Heart left ventricle (tissue), 16 donors: ENCODE data around the gene FN3K. TPM values are rescaled to one million over a fixed set of nuclear protein-coding genes. Genes with fewer than 3 reads are reported as not detected.

Experiments
- ATAC-seq, 4 donors: fragments of 200-7000 bp; cut with Tn5 transposase; one replicate each; pipeline ENCODE4 v1.9.1; 2020 to 2022; ENCODE audit warnings: moderate library complexity in 4 of 4, mild to moderate bottlenecking in 3 of 4, moderate number of reproducible peaks in 1 of 4
- DNase-seq, 5 donors: peaks; one replicate each; pipeline ENCODE4 v3.0.0-alpha.2; 2020
- H3K27ac ChIP-seq, 12 donors: fragments of 200-600 bp; sonication (generic) in 4 of 12; one replicate each; pipeline versions ENCODE4 v1.5.0 to v1.8.0; 2016 to 2022; ENCODE audit warnings: mild to moderate bottlenecking in 2 of 12
- H3K27me3 ChIP-seq, 9 donors: fragments of 200-600 bp; sonication (generic) in 2 of 9; one replicate each; pipeline versions ENCODE4 v1.5.1 to v1.8.0; 2016 to 2022; ENCODE audit warnings: mild to moderate bottlenecking in 3 of 9
- H3K36me3 ChIP-seq, 9 donors: fragments of 200-600 bp; sonication (generic) in 2 of 9; one replicate each; pipeline versions ENCODE4 v1.5.0 to v1.8.0; 2018 to 2022; ENCODE audit warnings: mild to moderate bottlenecking in 2 of 9
- H3K4me1 ChIP-seq, 12 donors: fragments of 200-600 bp; sonication (generic) in 4 of 12; one replicate each; pipeline versions ENCODE4 v1.5.0 to v1.8.0; 2016 to 2022; ENCODE audit warnings: mild to moderate bottlenecking in 3 of 12
- H3K4me3 ChIP-seq, 12 donors: fragments of 200-600 bp; sonication (generic) in 4 of 12; one replicate each; pipeline versions ENCODE4 v1.5.0 to v1.8.0; 2017 to 2022; ENCODE audit warnings: mild to moderate bottlenecking in 9 of 12, moderate library complexity in 4 of 12
- H3K9me3 ChIP-seq, 12 donors: fragments of 200-600 bp; sonication (generic) in 4 of 12; one replicate each; pipeline versions ENCODE4 v1.5.0 to v1.8.0; 2016 to 2022; ENCODE audit warnings: mild to moderate bottlenecking in 1 of 12
- POLR2A ChIP-seq, 2 donors: fragments of 450-650 bp; IDR thresholded peaks; one replicate each; pipeline ENCODE4 v1.6.1; 2017; ENCODE audit warnings: antibody characterized with exemption in 2 of 2, mild to moderate bottlenecking in 2 of 2, moderate library complexity in 2 of 2
- WGBS, 4 donors: extraction: QIAGEN DNeasy Blood & Tissue Kit in 2 of 4; methylation state at CpG; one replicate each; pipeline versions ENCODE4 v1.1.5 to v1.1.7; 2013 to 2018; 5-methylcytosine and 5-hydroxymethylcytosine counted together
- intact Hi-C, 10 donors: fragments of 100-400 bp; cut with DNase I; formaldehyde crosslinking; loops; one replicate each; pipeline versions ENCODE4 v1.11.1 to v1.14.2; 2022
- polyA plus RNA-seq, 2 donors: library from polyadenylated mRNA; stranded (reverse); fragments of 200-250 nt; gene quantifications; one replicate each; pipeline ENCODE4 v1.2.3, GENCODE V29; 2013
- total RNA-seq, 9 donors: library from RNA; depleted of rRNA in 2 of 9; stranded (reverse); fragments of >200 nt in 2 of 9; fragmentation: NEBNext Ultra II Directional in 3 of 9; extraction: Animal tissue kit (Norgen Biotek cat#: 25700) in 3 of 9; gene quantifications; one replicate each; pipeline versions ENCODE4 v1.1.0 to v1.2.4, GENCODE V29; 2016 to 2023
- TF ChIP-seq, protein P1 (sequence below), 12 donors: fragments of 200-600 bp; sonication (generic) in 4 of 12; IDR thresholded peaks; one replicate each; pipeline versions ENCODE4 v1.5.0 to v1.8.0; 2018 to 2022; ENCODE audit warnings: antibody characterized with exemption in 12 of 12, mild to moderate bottlenecking in 5 of 12
- donor health status: ischemic (EF 13 %, LVEDD 7.1; RV severe dilation, severe dysfunction).
- donor health status: healthy with polysubstance abuse.
- donor health status: DM: no; HTN: yes; CAD: no.
- donor health status: DM: no; HTN: no; CAD: no.
- donor health status: ischemic (EF 25% LVEDD 6.9; RV normal size, moderate dysfunction).
- donor health status: ischemic (EF 25% LVEDD 5.7; RV mildly dilated, moderate dysfunction).
- donor health status: healthy.
- donor health status: DM: yes; HTN: yes; CAD: no.
- donor health status: ischemic (EF 35%, LVEDD 5.7; RV mildly dilated, moderate dysfunction).
- donor health status: nonischemic (EF 11% LVEDD 7.7; RV severe dilation, severe dysfunction).
- donor health status: DM: yes; HTN: yes; CAD: no.
- donor health status: PGD.
- donor health status: ischemic (EF 29% LVEDD 5.4; RV normal size, mild dysfunction).
- donor health status: nonischemic (EF 23%, LVEDD 6.1; RV moderate dilation, normal function).

The FN3K gene
- total and polyA plus RNA-seq, 11 donors = 15.5 to 121 (median 69.4) TPM

DNA sequence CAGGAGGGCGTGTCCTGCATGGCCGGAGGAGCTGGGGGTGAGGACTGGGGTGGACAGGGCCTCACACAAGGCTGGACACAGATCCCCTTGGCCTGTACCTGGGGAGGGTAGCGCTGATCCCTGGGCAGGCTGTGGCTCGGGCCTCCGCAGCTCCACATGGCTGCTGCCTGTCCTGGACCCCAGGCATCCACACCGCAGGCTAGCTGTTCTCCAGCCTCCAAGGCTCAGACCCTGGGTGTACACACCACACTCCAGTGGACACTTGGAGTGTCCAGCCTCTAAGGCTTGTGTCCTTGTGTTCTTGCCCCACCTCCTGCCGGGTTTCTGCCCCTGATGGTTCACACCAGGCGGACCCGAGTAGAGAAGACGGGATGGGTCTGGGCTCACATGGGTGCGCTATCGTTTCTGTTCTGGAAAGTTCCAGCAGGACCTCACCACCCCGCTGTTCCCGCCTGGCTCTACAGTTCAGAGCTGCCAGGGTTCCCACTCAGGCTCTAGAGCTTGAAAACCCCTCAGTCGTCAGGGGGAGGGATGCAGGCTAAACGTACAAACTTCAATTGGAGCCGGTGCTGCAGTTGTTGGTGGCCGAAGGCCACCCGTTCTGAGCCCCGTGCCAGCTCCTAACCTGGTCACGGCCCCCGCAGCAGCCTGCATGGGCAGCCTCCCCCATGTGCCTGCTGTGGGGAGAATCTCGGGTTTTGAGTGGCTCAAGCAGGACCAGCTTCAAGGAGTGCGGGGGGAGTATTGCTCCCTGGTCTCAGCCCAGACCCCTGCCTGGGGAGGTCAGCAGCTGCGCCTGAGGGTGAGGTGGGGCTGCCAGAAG is 25.5 kb upstream of the FN3K start:
- H3K9me3 ChIP-seq = no peaks in the 10 kb centered on the region
- no peak for ATAC-seq
- no peak for DNase-seq
- 83 to 87% (median 86%) methylated on average over 22 to 25 of the region's 25 CpGs for WGBS, 4 donors
- H3K36me3 ChIP-seq = no peaks in the 10 kb centered on the region
- TF ChIP-seq, protein P1, sequence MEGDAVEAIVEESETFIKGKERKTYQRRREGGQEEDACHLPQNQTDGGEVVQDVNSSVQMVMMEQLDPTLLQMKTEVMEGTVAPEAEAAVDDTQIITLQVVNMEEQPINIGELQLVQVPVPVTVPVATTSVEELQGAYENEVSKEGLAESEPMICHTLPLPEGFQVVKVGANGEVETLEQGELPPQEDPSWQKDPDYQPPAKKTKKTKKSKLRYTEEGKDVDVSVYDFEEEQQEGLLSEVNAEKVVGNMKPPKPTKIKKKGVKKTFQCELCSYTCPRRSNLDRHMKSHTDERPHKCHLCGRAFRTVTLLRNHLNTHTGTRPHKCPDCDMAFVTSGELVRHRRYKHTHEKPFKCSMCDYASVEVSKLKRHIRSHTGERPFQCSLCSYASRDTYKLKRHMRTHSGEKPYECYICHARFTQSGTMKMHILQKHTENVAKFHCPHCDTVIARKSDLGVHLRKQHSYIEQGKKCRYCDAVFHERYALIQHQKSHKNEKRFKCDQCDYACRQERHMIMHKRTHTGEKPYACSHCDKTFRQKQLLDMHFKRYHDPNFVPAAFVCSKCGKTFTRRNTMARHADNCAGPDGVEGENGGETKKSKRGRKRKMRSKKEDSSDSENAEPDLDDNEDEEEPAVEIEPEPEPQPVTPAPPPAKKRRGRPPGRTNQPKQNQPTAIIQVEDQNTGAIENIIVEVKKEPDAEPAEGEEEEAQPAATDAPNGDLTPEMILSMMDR (IDR thresholded peaks at IDR 0.05) = no peak
- no peak for TF ChIP-seq POLR2A (IDR thresholded peaks at IDR 0.05)
- no peak overlapping the region for H3K27ac ChIP-seq
- no peaks in the 10 kb centered on the region for H3K4me1 ChIP-seq
- no peak overlapping the region for H3K4me3 ChIP-seq
- intact Hi-C loops = no loop called here
- peaks cover 0 to 3% (median 0%) of the 10 kb centered on the region in 9 donors for H3K27me3 ChIP-seq

DNA sequence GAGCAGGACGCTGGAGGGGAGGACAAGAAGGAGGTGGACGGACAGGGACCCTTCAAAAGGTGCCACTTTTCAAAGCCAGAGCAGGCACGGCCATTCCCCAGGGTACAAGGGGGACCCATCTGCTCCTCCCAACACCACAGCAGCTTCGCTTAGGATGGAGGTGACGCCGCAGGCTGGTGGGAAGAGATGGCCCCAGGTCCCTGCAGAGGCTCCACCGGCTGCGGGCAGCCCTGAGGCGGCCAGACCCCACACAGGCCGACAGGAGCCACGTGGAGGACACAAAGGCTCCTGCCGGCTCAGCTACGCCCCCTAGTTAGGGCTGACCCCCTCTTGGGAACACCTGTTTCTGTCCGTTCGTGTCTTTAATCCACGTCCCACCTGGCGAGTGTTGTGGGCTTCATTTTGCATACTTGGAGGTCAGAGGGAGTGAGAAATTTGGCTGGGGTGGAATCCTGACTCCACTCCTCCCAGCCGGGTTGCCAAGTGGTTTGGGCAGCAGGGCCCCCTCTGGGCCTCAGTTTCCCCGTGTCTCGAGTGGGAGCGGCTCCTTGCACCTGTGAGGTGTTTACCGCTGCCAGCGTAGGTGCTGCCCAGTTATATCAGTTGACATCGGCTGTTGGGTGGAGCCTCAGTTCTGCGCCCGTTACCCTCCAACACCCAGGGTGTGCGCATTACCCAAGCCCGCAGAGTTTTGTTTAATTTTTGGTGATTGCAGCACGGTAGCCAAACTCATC is 24.7 kb upstream of the FN3K start:
- Histone ChIP-seq H3K27me3 (peaks cover 0 to 3% (median 0%) of the 10 kb centered on the region in 9 donors), H3K36me3 (no peaks in the 10 kb centered on the region), H3K4me3 (no peak overlapping the region), H3K9me3 (no peaks in the 10 kb centered on the region), H3K27ac (no peak overlapping the region), H3K4me1 (peaks cover 0 to 3% (median under 1%) of the 10 kb centered on the region in 12 donors)
- DNase-seq (no peak), ATAC-seq (no peak)
- TF ChIP-seq, protein P1 (IDR thresholded peaks at IDR 0.05) = no peak
- TF ChIP-seq POLR2A (IDR thresholded peaks at IDR 0.05) = no peak
- 71 to 78% (median 73%) methylated on average over 23 to 29 of the region's 29 CpGs for WGBS, 4 donors
- intact Hi-C loops = no loop called here

DNA sequence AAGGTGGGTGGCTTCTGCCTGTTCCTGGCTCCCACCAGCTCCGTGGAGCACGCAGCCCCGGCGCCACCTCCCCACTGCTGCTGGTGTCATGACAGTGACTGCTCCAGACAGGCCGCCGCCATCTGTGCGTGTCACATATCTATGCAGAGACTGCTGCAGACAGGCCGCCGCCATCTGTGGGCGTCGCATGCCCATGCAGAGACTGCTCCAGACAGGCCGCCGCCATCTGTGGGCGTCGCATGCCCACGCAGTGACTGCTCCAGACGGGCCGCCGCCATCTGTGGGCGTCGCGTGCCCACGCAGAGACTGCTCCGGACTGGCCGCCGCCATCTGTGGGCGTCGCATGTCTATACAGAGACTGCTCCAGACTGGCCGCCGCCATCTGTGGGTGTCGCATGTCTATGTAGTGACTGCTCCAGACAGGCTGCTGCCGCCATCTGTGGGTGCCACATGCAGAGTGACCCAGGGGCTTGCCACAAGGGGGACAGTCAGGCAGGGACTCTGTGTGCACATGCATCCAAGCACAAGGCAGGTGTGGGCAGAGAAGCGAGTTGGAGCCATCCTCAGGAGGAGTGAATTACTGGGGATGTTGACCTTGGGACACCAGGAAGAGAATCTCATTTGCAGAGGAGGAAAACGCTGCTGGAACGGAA is 22.2 kb upstream of the FN3K start:
- H3K27ac ChIP-seq = no peak overlapping the region
- ATAC-seq = no peak
- 88 to 91% (median 90%) methylated on average over 22 to 35 of the region's 35 CpGs for WGBS, 4 donors
- H3K4me1 ChIP-seq = peaks cover 3 to 22% (median 15%) of the 10 kb centered on the region in 12 donors
- no peak for DNase-seq
- H3K9me3 ChIP-seq = no peaks in the 10 kb centered on the region
- peaks cover 0 to 3% (median 0%) of the 10 kb centered on the region in 9 donors for H3K27me3 ChIP-seq
- no peak overlapping the region for H3K4me3 ChIP-seq
- no peaks in the 10 kb centered on the region for H3K36me3 ChIP-seq
- TF ChIP-seq, protein P1 (IDR thresholded peaks at IDR 0.05) = no peak
- TF ChIP-seq POLR2A (IDR thresholded peaks at IDR 0.05) = no peak
- intact Hi-C loops = no loop called here
